ENCODE data around the gene KRTAP10-7.
"Not testable (repeated sequence)": the region's sequence is repeated elsewhere in the genome, so short reads cannot be mapped to it uniquely, and the experiment has no call there.

The KRTAP10-7 gene

DNA sequence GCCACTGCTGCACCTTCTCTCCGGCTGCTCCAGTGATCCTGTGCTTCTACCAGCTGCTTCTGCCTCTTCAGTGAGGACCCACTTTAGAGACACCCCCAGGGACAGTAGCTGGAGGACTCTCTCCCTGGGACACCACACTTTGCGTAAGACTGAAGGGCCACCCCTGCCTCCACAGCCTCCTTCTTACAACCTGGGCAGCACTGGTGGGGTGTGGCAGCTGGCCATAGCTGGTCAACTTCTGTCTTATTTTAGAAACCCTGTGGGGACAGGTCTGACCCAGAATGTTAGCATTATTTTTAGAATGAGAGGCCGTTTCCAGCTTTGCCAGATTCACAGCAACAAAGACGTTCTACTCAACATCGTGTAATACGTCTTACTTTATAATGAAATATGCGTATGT is 25.4 kb downstream of the KRTAP10-7 start:
- no peak for DNase-seq (ENCODE audit: low read depth)
- H3K4me3 ChIP-seq (ENCODE audit: low read depth, low read length): no peak overlapping the region

DNA sequence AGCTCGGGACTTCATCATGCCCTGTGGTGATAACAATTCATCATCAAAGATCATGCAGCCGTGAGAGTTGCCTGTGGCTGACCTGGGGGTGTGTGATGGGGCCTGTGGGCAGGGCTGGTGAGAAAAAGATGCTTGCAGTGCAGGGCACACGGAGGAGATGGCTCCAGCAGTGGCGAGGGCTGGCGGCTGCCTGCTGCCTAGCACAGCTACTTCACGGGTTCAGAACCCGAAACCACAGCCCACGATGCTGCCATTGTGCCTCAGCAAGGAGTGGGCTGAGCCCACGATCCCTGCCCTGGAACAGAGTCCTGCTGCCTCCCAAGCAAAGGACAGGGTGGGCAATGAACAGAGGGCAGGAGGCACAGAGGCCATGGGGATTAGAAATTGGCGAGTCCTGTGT is 25.9 kb downstream of the KRTAP10-7 start:
- DNase-seq (ENCODE audit: low read depth): no peak
- H3K4me3 ChIP-seq (ENCODE audit: low read depth, low read length): no peak overlapping the region

DNA sequence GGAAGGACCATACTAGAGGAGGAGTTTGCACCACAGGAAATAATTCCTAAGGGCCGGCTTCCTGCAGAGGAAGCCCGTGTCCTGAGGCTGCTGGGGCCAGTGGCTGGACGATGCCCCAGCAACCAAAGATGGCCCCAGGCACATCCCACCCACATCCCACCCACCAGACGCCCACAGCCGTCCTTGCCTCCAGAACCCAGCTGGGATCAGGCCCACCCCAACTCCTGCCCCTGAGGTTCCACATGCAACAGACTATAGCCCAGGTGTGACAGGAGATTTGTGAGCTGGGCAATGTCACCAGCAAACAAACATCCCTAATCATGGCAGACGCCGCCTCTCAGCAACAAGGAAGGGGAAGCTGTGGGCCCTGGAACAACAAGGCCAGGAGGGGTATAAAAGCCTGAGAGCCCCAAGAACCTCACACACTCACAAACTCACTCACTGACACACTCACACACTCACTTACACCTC is 26.3 kb downstream of the KRTAP10-7 start, which contains the start of gene KRTAP10-9:
KRTAP10-9 (plus strand) TSS at position 421 of the 471 bp plus-strand sequence. CDS start 79 bp downstream, outside the sequence.
- no peak within 1 kb of the TSS for H3K4me3 ChIP-seq (ENCODE audit: low read depth, low read length)
- no peak for DNase-seq (ENCODE audit: low read depth)

DNA sequence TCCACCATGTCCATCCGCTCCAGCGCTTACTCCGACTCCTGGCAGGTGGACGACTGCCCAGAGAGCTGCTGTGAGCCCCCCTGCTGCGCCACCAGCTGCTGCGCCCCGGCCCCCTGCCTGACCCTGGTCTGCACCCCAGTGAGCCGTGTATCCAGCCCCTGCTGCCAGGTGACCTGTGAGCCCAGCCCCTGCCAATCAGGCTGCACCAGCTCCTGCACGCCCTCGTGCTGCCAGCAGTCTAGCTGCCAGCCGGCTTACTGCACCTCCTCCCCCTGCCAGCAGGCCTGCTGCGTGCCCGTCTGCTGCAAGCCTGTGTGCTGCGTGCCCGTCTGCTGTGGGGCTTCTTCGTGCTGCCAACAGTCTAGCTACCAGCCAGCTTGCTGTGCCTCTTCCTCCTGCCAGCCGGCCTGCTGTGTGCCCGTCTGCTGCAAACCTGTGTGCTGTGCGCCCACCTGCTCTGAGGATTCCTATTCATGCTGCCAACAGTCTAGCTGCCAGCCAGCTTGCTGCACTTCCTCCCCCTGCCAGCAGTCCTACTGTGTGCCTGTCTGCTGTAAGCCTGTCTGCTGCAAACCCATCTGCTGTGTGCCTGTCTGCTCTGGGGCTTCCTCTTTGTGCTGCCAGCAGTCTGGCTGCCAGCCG is 26.9 kb downstream of the KRTAP10-7 start:
- not testable (repeated sequence) for DNase-seq (ENCODE audit: low read depth); H3K4me3 ChIP-seq (ENCODE audit: low read depth, low read length)

DNA sequence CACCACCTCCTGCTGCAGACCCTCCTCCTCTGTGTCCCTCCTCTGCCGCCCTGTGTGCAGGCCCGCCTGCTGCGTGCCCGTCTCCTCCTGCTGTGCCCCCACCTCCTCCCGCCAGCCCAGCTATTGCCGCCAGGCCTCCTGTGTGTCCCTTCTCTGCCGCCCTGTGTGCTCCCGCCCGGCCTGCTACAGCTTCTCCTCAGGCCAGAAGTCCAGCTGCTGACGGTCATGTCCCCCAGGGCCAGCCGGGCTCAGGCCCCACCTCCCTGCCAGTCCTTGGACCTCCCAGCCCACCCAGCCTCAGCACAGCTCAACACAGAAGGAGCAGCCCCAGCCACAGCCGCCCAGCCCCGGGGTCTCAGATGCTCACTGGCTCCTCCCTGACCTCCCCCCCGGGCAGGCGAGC is 27.4 kb downstream of the KRTAP10-7 start:
- not testable (repeated sequence) for DNase-seq (ENCODE audit: low read depth); H3K4me3 ChIP-seq (ENCODE audit: low read depth, low read length)

DNA sequence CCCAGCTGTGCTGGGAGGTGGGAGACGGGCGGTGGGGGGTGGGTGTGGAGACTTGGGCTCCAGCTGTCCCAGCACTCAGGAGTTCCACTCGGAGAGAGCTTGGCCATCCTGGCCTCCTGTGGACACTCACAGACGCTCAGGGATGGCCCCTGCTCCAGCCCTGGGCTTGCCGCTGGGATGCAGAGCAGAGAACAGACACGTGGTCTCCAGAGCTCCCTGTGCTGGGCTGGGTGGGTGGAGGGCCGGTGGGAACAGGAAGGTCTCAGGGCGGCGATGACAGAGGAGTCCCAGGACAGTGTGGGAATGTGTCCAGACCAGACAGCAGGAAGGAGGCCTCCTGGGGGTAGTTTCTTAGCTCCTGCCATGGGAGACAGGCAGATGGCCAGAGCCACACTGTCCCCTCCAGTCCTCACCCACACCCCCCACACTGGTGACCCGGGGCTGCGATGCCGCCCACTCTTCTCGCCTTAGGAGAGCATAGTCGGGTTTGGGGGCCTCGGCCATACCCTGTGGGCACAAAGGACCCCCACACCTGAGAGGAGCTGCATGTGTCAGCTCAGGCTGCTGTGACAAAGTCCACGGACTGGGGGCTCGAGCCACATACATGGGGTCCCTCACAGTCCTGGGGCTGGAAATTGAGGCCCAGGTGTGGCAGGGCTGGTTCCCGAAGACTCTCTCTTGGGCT is 28.5 kb downstream of the KRTAP10-7 start:
- DNase-seq (ENCODE audit: low read depth): no peak

DNA sequence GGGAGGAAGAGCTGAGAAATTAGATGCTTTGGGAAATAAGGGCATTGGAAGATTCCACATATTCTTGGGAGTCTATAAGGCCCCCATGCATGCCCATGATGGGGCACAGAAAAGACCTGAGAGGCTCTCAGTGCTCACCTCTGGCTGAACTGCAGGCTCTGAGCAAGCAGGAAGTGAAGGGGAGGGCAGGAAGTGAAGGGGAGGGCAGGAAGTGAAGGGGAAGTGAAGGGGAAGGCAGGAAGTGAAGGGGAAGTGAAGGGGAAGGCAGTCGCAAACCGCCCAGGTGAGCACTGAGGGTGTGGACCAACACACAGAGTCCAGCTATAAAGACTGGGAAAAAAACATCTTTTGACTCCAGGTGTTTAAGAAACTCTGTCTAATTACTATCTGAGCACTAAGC is 30.0 kb downstream of the KRTAP10-7 start:
- DNase-seq (ENCODE audit: low read depth): no peak
- no peak overlapping the region for H3K4me3 ChIP-seq (ENCODE audit: low read depth, low read length)

More for the DNA sequence above, 28.5 kb downstream of the KRTAP10-7 start:
- H3K4me3 ChIP-seq (ENCODE audit: low read depth, low read length): no peak overlapping the region

DNA sequence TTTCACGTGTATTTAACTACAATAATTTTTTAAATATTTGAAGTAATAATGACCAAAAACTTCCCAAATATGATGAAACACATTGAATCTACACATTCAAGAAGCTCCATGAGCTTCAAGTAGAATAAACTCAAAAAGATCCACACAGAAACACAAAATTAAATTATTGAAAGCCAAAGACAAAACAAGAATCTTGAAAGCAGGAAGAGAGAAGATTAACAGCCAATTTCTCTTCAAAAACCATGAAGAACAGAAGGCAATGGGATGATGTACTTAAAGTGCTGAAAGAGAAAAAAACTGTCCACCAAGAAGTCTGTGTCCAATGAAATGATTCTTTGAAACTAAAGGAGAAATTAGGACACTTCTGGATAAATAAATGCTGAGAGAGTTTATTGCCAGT is 31.7 kb downstream of the KRTAP10-7 start:
- DNase-seq (ENCODE audit: low read depth): no peak
- no peak overlapping the region for H3K4me3 ChIP-seq (ENCODE audit: low read depth, low read length)

DNA sequence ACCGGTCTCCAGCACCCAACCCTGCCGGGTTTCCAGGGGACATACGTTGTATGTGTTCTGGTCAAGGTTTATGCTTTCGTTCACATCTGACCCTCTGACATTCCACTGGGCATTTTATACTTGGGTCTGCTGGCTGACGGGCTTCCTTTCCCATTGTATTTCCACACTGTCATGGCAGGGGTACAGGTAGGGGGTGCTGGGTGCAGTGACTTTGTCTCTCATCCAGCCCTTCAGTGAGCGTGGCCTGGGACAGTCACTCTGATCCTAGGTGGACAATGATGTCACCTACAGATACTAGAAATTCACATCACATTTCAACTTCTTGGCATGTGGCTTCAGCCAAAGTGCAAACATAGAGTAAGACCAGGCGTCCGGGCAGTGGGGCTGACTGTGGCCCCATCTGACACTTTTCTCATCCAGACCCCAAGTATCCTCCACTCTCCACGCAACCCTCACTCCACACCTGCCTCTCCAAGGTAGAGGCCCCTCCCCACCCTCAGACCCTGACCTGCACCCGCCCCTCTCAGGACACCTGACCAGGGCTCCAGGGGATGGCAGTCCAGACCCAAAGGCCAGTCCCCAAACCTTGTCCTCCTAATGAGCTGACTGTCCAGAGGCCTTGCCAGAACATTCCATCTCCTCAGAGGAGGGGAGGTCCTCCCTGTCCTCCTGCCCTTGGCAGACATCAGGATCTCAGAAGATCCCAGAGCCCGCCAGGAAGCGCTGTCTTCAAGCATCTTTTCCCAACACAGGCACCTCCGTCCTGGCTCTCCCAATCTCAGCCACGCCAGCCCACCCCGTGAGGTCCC is 36.0 kb downstream of the KRTAP10-7 start:
- no peak for DNase-seq (ENCODE audit: low read depth)
- H3K4me3 ChIP-seq (ENCODE audit: low read depth, low read length): no peak overlapping the region

DNA sequence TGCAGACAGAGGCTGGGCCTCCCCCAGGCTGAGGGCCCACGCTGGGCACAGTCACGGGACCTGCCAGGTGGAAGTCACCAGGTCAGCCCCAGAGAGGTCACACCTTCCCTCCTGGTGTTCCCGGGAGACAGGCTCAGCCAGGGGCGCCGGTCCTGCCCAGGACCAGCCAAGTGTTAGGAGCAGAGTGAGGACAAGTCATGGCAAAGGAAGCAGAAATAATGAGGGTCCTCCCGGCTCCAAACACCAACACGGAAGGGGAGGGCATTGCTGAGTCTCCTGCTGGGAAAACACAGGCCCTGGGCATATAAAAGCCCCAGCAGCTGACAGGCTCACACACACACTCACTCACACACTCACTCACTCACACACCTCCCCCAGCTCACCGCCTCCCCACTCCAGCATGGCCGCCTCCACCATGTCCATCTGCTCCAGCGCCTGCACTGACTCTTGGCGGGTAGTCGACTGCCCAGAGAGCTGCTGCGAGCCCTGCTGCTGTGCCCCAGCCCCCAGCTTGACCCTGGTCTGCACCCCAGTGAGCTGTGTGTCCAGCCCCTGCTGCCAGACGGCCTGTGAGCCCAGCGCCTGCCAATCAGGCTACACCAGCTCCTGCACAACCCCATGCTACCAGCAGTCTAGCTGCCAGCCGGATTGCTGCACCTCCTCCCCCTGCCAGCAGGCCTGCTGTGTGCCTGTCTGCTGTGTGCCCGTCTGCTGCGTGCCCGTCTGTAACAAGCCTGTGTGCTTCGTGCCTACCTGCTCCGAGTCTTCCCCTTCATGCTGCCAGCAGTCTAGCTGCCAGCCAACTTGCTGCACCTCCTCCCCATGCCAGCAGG is 36.8 kb downstream of the KRTAP10-7 start, which contains the start of gene KRTAP10-10:
KRTAP10-10 (plus strand) TSS at position 339 of the 833 bp plus-strand sequence; CDS start at position 401, 62 bp downstream.
- DNase-seq (ENCODE audit: low read depth): no peak

DNA sequence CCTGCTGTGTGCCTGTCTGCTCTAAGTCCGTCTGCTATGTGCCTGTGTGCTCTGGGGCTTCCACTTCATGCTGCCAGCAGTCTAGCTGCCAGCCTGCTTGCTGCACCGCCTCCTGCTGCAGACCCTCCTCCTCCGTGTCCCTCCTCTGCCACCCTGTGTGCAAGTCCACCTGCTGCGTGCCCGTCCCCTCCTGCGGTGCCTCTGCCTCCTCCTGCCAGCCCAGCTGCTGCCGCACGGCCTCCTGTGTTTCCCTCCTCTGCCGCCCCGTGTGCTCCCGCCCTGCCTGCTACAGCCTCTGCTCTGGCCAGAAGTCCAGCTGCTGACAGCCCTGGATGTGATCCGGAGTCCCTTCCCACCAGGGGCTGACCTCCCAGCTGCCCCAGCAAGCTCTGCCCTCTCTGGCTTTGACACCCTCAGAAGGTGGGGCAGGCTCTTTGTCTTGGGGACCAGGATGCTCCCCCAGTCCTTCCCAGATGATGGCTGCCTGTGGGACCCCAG is 37.5 kb downstream of the KRTAP10-7 start:
- H3K4me3 ChIP-seq (ENCODE audit: low read depth, low read length); DNase-seq (ENCODE audit: low read depth): not testable (repeated sequence)

More for the DNA sequence above, 36.8 kb downstream of the KRTAP10-7 start, which contains the start of gene KRTAP10-10:
- no peak within 1 kb of the TSS for H3K4me3 ChIP-seq (ENCODE audit: low read depth, low read length)

DNA sequence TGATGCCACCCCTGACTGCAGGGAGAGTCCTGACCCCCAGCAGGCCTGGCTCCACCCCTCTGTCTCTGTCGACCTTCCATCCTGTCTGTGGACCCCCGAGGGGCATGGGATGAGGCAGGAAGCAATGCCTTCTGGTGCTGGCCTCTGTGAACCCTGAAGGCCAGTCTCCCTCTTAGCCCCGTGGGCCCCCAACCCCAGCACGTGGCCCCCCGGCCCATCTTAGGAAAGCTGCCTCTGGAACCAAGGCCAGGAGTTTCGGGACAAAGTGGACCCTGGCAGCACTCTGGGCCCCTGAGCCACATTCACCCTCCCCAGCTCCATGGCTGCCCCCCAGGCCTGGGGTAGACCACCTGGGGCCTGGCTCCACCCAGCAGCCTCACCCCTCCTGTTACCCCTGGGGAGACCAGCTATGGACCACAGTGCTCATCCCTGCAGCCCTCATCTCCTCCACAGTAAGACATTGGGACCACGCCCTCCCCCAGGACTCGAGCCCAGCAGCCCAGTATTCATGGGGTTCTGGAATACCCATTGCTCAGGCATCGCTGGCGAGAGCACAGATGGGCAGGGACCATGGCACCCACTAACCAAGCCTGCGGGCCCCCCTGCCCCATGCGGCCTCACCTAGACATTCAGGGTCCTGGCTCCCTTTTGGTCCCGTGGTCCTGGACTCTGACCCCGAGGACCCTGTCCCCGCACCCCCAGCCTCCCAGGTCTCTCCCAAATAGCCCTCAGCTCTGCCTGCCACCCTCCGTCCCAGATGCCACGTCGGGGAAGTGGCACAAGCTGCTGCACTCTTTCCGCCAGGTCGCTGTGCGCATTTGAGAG is 38.3 kb downstream of the KRTAP10-7 start:
- H3K4me3 ChIP-seq (ENCODE audit: low read depth, low read length): not testable (repeated sequence)

DNA sequence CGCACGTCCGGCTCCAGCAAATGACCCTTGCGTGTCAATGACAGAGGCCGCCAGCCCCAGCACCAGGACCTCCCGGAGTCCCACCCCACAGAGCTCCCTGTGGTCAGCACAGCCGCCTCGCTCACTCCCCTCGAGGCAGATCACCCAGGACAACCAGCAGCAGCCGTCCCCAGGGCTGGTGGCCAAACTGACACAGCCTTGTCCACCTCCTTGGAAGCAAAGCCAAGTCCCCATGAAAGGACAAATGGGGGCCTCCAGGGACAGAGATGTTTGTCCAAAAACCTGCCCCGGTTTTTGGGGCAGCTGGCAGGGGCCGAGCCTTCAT is 38.9 kb downstream of the KRTAP10-7 start:
- H3K4me3 ChIP-seq (ENCODE audit: low read depth, low read length): no peak overlapping the region
- DNase-seq (ENCODE audit: low read depth): no peak

More for the DNA sequence above, 38.3 kb downstream of the KRTAP10-7 start:
- DNase-seq (ENCODE audit: low read depth): not testable (repeated sequence)

DNA sequence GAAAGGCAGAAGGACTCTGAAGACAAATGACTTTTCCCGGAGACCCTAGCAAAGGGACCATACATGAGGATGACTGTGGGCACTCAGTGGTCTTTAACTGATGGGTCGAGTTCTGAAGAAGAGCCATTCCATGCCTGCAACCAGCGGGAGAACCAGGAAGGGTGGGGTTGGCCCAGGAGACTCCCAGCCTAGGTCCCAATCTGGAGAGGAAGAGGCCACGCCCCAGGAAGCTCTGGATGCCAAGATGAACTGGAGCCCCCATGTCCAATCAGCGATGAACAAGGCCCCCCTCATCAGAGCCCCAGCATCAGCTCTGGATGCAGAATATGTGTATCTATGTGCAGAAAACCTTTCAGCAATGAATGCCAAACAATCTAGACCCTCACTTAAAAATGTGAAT is 40.4 kb downstream of the KRTAP10-7 start:
- DNase-seq (ENCODE audit: low read depth): no peak
- no peak overlapping the region for H3K4me3 ChIP-seq (ENCODE audit: low read depth, low read length)

DNA sequence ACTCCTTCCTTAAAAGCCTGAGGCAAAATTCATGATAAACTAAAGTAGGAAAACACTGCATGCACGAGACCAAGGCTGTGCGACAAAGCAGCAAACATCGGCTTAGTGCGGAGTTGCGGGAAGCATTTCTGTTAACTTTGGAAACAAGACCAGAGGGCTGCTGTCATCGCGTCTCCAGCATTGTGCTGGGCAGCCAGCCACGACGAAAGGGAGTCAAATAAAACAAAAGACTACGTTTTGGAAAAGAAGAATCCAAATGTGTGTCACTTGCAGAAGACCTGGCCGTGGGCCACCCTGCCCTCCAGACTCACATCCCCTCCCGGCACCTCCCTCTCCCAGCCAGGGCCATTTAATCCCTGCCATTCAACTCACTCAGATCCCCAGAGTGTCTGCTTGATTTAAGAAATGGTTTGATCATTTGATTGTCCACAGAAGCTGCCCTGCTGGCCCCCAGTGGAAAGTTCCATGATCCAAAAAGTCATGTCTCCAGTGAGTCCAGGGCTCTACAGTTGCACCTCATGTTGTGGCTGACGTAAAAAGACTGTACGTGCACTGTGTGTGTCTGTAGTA is 43.4 kb downstream of the KRTAP10-7 start:
- no peak for DNase-seq (ENCODE audit: low read depth)
- H3K4me3 ChIP-seq (ENCODE audit: low read depth, low read length): no peak overlapping the region

DNA sequence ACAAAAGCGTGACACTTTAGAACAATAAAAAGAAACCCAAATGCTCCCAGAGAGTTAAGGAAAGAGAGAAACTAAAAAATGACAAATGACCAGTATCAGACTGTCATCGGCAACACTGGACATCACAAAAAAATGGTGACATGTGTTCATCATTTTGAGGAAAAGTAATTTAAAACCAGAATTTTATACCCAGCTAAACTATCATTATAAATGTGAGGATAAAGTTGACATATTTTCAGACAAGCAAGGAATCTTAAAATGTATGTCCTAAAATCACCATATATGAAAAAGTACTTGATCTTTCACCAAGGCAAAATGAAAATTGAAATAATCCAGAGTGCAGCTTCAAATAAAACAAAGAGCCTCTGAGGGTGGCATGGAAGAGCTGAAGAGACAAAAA is 44.5 kb downstream of the KRTAP10-7 start:
- no peak for DNase-seq (ENCODE audit: low read depth)
- H3K4me3 ChIP-seq (ENCODE audit: low read depth, low read length): no peak overlapping the region

DNA sequence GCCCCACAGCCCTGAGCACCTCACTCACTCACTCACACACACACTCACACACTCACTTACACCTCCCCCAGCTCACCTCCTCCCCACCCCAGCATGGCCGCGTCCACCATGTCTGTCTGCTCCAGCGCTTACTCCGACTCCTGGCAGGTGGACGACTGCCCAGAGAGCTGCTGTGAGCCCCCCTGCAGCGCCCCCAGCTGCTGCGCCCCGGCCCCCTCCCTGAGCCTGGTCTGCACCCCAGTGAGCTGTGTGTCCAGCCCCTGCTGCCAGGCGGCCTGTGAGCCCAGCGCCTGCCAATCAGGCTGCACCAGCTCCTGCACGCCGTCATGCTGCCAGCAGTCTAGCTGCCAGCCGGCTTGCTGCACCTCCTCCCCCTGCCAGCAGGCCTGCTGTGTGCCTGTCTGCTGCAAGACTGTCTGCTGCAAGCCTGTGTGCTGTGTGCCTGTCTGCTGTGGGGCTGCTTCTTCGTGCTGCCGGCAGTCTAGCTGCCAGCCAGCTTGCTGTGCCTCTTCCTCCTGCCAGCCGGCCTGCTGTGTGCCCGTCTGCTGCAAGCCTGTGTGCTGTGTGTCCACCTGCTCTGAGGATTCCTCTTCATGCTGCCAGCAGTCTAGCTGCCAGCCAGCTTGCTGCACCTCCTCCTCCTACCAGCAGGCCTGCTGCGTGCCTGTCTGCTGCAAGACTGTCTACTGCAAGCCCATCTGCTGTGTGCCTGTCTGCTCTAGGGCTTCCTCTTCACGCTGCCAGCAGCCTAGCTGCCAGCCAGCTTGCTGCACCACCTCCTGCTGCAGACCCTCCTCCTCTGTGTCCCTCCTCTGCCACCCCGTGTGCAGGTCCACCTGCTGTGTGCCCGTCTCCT is 46.2 kb downstream of the KRTAP10-7 start, which contains the start of gene KRTAP10-11:
KRTAP10-11 (plus strand) TSS at position 49 of the 856 bp plus-strand sequence; CDS start at position 94, 45 bp downstream.
- DNase-seq (ENCODE audit: low read depth): not testable (repeated sequence)

More for the DNA sequence above, 46.2 kb downstream of the KRTAP10-7 start, which contains the start of gene KRTAP10-11:
- H3K4me3 ChIP-seq (ENCODE audit: low read depth, low read length): not testable (repeated sequence)

All from skeletal muscle cell (primary cell).